AG04449 (cell line): Measurements from ENCODE around the gene KLRC4.

Source experiments
- CTCF ChIA-PET: fragments of 350-600 bp; formaldehyde crosslinking; extraction: SDS; loops from one replicate; lab custom pipeline; 2021; ENCODE audit warnings: antibody characterized with exemption; lab: Yijun Ruan, JAX
- POLR2A ChIA-PET: fragments of 400-600, 350-600 bp; formaldehyde crosslinking; extraction: SDS; loops from one replicate; lab custom pipeline; 2020; ENCODE audit warnings: antibody characterized with exemption, inconsistent platforms; lab: Yijun Ruan, JAX
- DNase-seq: peaks from one replicate; pipeline ENCODE4 v3.0.0-alpha.2; 2010; ENCODE audit warnings: low read depth, low spot score
- H3K4me3 ChIP-seq: 2 replicates; pipeline ENCODE4 v1.5.1; 2011; ENCODE audit warnings: low read depth, mild to moderate bottlenecking, control low read depth, low read length
- CTCF ChIP-seq: IDR thresholded peaks from one replicate; pipeline ENCODE4 v1.5.1; 2011; ENCODE audit warnings: mild to moderate bottlenecking, moderate library complexity, low read length, control low read depth, inconsistent platforms; ENCODE audit not compliant: insufficient read depth; ENCODE audit errors: missing control alignments

KLRC4 gene

GRCh38 chr12:10408842-10409241, 715 bp downstream of the KLRC4 start:
- H3K4me3 ChIP-seq, result no peak overlapping the region
- ChIA-PET POLR2A (no interaction called here), CTCF (no interaction called here)
- no peak for DNase-seq
- no peak for TF ChIP-seq CTCF

- no peak overlapping the region for H3K4me3 ChIP-seq
- ChIA-PET CTCF (no interaction called here), POLR2A (no interaction called here)
- TF ChIP-seq CTCF, result no peak
- DNase-seq, result no peak
Observed at GRCh38 chr12:10406725-10407124, 2.8 kb downstream of the KLRC4 start.

GRCh38 chr12:10405294-10405693, 4.3 kb downstream of the KLRC4 start:
- DNase-seq, result no peak
- ChIA-PET POLR2A (no interaction called here), CTCF (no interaction called here)
- no peak for TF ChIP-seq CTCF
- no peak overlapping the region for H3K4me3 ChIP-seq

- ChIA-PET POLR2A (no interaction called here), CTCF (no interaction called here)
- no peak overlapping the region for H3K4me3 ChIP-seq
- TF ChIP-seq CTCF, result no peak
- DNase-seq, result no peak
Observed at GRCh38 chr12:10404798-10405197, 4.8 kb downstream of the KLRC4 start.

- no peak for DNase-seq
- H3K4me3 ChIP-seq, result no peak overlapping the region
- TF ChIP-seq CTCF, result no peak
- ChIA-PET POLR2A (no interaction called here), CTCF (no interaction called here)
Observed at GRCh38 chr12:10400829-10401228, 8.7 kb downstream of the KLRC4 start.

GRCh38 chr12:10398168-10398567, 11.4 kb downstream of the KLRC4 start:
- ChIA-PET POLR2A (no interaction called here), CTCF (no interaction called here)
- H3K4me3 ChIP-seq, result no peak overlapping the region
- no peak for TF ChIP-seq CTCF
- no peak for DNase-seq
